ENCODE results near the gene TENM4. TPM values are rescaled to one million over a fixed set of nuclear protein-coding genes. Genes with fewer than 3 reads are reported as not detected.

Gene TENM4
- total RNA-seq, 4 donors from 2014 or later, result 0.88 to 61.5 (median 4.0) TPM

DNA sequence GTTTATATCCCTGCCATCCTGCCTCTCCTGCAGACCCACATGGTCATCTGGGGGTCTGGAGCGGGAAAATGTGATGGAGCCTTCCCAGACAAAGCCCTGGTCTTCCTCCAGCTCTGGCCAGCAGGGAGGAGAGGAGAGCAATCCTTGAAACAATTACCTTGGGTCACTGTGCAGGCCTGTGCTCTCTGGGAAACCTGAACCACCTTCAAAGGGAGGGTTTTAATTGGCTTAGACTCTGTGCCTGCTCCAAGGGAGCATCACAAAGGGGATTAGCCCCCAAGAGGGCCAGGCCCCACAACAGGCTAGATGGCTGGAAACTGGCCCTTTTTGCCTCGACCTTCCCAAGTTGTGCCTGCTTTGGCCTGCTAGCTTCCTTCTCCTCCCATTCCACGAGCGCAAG is 351.9 kb downstream of the TENM4 start:
- no peaks in the 10 kb centered on the region for H3K4me1 ChIP-seq
- H3K27me3 ChIP-seq, result no peaks in the 10 kb centered on the region
- no peaks in the 10 kb centered on the region for H3K9me3 ChIP-seq
- no peaks in the 10 kb centered on the region for H3K36me3 ChIP-seq
- intact Hi-C loops (cut with DNase I; ENCODE audit: low total_unique reads), result no loop called here
- no peak overlapping the region for H3K4me3 ChIP-seq
- TF ChIP-seq CTCF (IDR thresholded peaks at IDR 0.05) (no peak), POLR2A (IDR thresholded peaks at IDR 0.05) (no peak)
- DNase-seq, result no peak
- no peak overlapping the region for H3K27ac ChIP-seq

- Histone ChIP-seq H3K27me3 (no peaks in the 10 kb centered on the region), H3K27ac (no peak overlapping the region), H3K9me3 (no peaks in the 10 kb centered on the region), H3K36me3 (no peaks in the 10 kb centered on the region), H3K4me3 (no peak overlapping the region), H3K4me1 (no peaks in the 10 kb centered on the region)
- intact Hi-C loops (cut with DNase I; ENCODE audit: low total_unique reads), result no loop called here
- TF ChIP-seq CTCF (IDR thresholded peaks at IDR 0.05) (no peak), POLR2A (IDR thresholded peaks at IDR 0.05) (no peak)
- no peak for DNase-seq
These were observed 352.9 kb downstream of the TENM4 start for GRCh38 chr11:79087961-79088318.

DNA sequence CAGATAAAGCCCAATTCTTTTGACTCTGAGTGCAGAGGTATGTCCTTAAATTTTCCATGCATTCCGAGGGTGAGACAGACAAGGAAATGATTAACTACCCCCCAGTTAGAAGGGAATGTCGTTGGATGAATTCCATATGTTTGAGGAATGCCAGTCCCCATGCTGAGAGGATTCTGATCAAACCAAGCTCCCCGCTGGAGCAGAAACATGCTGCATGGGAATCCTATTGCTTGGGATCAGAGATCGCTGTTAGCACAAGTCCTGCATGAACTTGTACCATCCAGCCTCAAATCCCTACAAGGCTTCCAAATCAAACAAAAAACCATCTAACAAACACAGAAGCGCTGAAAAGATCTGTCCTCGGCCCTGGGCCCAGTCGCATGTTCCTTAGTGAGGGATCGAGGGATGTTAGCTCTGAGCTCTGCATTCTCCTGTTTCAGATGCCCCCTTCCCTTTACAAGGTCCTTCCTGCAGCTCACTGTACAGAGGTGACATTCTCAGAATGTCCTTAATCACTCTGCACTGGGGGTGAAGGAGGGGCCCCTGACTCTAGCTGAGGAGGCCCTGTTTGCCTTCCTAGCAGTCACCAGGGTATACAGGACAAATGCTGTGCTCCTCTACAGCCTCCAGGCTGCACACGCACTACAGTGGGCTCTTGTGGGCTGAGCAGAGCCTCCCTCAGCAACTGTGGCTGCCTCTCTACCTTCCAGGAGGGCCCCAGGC is 353.4 kb downstream of the TENM4 start:
- Histone ChIP-seq H3K36me3 (no peaks in the 10 kb centered on the region), H3K27me3 (no peaks in the 10 kb centered on the region), H3K9me3 (no peaks in the 10 kb centered on the region), H3K4me3 (no peak overlapping the region), H3K4me1 (no peaks in the 10 kb centered on the region), H3K27ac (no peak overlapping the region)
- DNase-seq, result no peak
- intact Hi-C loops (cut with DNase I; ENCODE audit: low total_unique reads), result no loop called here
- TF ChIP-seq CTCF (IDR thresholded peaks at IDR 0.05) (no peak), POLR2A (IDR thresholded peaks at IDR 0.05) (no peak)

- intact Hi-C loops (cut with DNase I; ENCODE audit: low total_unique reads), result no loop called here
These were observed 354.8 kb downstream of the TENM4 start for GRCh38 chr11:79086056-79086455.

GRCh38 chr11:79084382-79084781 is 356.4 kb downstream of the TENM4 start:
- H3K4me3 ChIP-seq, result no peak overlapping the region
- H3K27me3 ChIP-seq, result no peaks in the 10 kb centered on the region
- DNase-seq, result no peak
- H3K9me3 ChIP-seq, result no peaks in the 10 kb centered on the region
- H3K27ac ChIP-seq, result no peak overlapping the region
- TF ChIP-seq CTCF (IDR thresholded peaks at IDR 0.05) (no peak), POLR2A (IDR thresholded peaks at IDR 0.05) (no peak)
- intact Hi-C loops (cut with DNase I; ENCODE audit: low total_unique reads), result no loop called here
- H3K36me3 ChIP-seq, result no peaks in the 10 kb centered on the region
- H3K4me1 ChIP-seq, result no peaks in the 10 kb centered on the region

More at GRCh38 chr11:79086056-79086455, 354.8 kb downstream of the TENM4 start:
- no peak for DNase-seq
- Histone ChIP-seq H3K4me3 (no peak overlapping the region), H3K4me1 (no peaks in the 10 kb centered on the region), H3K27me3 (no peaks in the 10 kb centered on the region), H3K9me3 (no peaks in the 10 kb centered on the region), H3K36me3 (no peaks in the 10 kb centered on the region), H3K27ac (no peak overlapping the region)
- TF ChIP-seq POLR2A (IDR thresholded peaks at IDR 0.05), result no peak
- TF ChIP-seq CTCF (IDR thresholded peaks at IDR 0.05), result no peak

Measured in uterus (tissue), 4 donors.